K562 (cell line): ENCODE measurements around the gene PRKCE.

Experiments used
- ASH1L ChIP-seq: fragments of 450-650 bp; IDR thresholded peaks from 2 replicates; pipeline ENCODE4 v1.6.1; 2018; ENCODE audit warnings: borderline replicate concordance, mild to moderate bottlenecking, low read depth; ENCODE audit not compliant: partially characterized antibody
- CBX1 ChIP-seq: sonication (generic); IDR thresholded peaks from 2 replicates; pipeline ENCODE4 v1.6.1; 2016; ENCODE audit warnings: antibody characterized with exemption, low read depth, mild to moderate bottlenecking
- CBX5 ChIP-seq: IDR thresholded peaks from 2 replicates; pipeline ENCODE4 v1.6.1; 2014; ENCODE audit warnings: low read depth, borderline replicate concordance
- DMBX1 ChIP-seq: fragments of 250-450 bp; sonication (Bioruptor Pico); IDR thresholded peaks from 2 replicates; pipeline ENCODE4 v1.8.0; 2022; ENCODE audit warnings: inconsistent platforms, mild to moderate bottlenecking, moderate library complexity, borderline replicate concordance
- MTA3 ChIP-seq: fragments of 450-650 bp; formaldehyde crosslinking; IDR thresholded peaks from 2 replicates; pipeline ENCODE4 v1.6.1; 2017; ENCODE audit warnings: mild to moderate bottlenecking, borderline replicate concordance
- POLR2AphosphoS5 ChIP-seq: IDR thresholded peaks from 2 replicates; pipeline ENCODE4 v1.6.1; 2011; ENCODE audit warnings: mild to moderate bottlenecking, low read depth, low read length, moderate library complexity; ENCODE audit not compliant: control insufficient read depth, insufficient read depth
- ZEB2 ChIP-seq: fragments of 450-650 bp; IDR thresholded peaks from 2 replicates; pipeline ENCODE4 v1.6.1; 2016
- ZNF124 ChIP-seq: sonication (generic); formaldehyde crosslinking; IDR thresholded peaks from 2 replicates; pipeline ENCODE4 v1.8.1; 2022; ENCODE audit warnings: missing genetic modification reagents
- ZNF551 ChIP-seq: fragments of 250-450 bp; sonication (Bioruptor Pico); IDR thresholded peaks from 2 replicates; pipeline ENCODE4 v1.5.0; 2021; ENCODE audit warnings: mild to moderate bottlenecking, moderate library complexity
- ZNF77 ChIP-seq: fragments of 250-450 bp; sonication (Bioruptor Pico); IDR thresholded peaks from 2 replicates; pipeline ENCODE4 v1.5.0; 2020
- TF ChIP-seq, protein P1 (sequence below): sonication (generic); formaldehyde crosslinking; IDR thresholded peaks from 2 replicates; pipeline ENCODE4 v1.9.0; 2022; ENCODE audit warnings: mild to moderate bottlenecking, missing genetic modification reagents
- TF ChIP-seq, protein P2 (sequence below): IDR thresholded peaks from 2 replicates; pipeline ENCODE4 v1.6.1; 2014; ENCODE audit warnings: antibody characterized with exemption

DNA sequence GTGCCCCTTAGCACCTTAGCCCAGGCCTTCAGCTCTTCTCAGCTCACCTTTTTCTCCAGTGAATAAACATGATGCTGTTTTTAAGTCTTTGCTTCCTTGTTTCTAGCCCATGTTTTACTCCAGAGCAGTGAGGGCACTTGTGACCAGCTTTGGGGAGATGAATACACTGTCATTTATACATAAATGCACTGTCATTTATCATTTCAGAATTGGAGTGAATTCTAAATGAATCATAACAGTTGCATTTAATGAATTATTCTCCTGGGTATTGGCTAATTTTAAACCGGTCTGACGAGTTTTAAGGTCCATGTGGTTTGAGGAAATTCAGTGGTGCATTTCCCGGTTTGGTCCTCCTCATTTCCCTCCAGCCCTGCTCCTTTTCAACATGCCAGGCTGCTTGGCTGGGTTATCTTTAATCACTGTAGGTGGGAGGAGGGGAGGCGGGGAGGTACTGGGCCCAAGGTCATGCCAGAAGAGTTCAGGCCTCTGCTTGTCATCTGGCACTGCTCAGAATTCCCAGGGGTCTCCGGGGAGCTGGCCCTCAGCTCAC is 23.9 kb downstream of the PRKCE start:
- no peak for TF ChIP-seq ZNF124 (CRISPR knock-in tag)
- TF ChIP-seq, protein P1, sequence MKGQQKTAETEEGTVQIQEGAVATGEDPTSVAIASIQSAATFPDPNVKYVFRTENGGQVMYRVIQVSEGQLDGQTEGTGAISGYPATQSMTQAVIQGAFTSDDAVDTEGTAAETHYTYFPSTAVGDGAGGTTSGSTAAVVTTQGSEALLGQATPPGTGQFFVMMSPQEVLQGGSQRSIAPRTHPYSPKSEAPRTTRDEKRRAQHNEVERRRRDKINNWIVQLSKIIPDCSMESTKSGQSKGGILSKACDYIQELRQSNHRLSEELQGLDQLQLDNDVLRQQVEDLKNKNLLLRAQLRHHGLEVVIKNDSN (CRISPR knock-in tag), result no peak
- no peak for TF ChIP-seq ZEB2
- no peak for TF ChIP-seq ASH1L
- no peak for TF ChIP-seq ZNF77 (CRISPR knock-in tag)
- TF ChIP-seq MTA3, result no peak
- TF ChIP-seq CBX1, result no peak
- TF ChIP-seq, protein P2, sequence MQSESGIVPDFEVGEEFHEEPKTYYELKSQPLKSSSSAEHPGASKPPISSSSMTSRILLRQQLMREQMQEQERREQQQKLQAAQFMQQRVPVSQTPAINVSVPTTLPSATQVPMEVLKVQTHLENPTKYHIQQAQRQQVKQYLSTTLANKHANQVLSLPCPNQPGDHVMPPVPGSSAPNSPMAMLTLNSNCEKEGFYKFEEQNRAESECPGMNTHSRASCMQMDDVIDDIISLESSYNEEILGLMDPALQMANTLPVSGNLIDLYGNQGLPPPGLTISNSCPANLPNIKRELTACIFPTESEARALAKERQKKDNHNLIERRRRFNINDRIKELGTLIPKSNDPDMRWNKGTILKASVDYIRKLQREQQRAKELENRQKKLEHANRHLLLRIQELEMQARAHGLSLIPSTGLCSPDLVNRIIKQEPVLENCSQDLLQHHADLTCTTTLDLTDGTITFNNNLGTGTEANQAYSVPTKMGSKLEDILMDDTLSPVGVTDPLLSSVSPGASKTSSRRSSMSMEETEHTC, result no peak
- no peak for TF ChIP-seq DMBX1 (CRISPR knock-in tag)
- TF ChIP-seq POLR2AphosphoS5, result no peak
- TF ChIP-seq ZNF551, result no peak
- TF ChIP-seq CBX5, result no peak
